MM.1S (cell line): ENCODE data around the gene TRPC6.

ENCODE experiments used
- CTCF ChIP-seq: fragments of 300-600 bp; sonication (generic); IDR thresholded peaks from 2 replicates; pipeline ENCODE4 v1.5.1; 2016; ENCODE audit warnings: antibody characterized with exemption, low read length, mixed read lengths
- EZH2 ChIP-seq: fragments of 300-600 bp; sonication (generic); optimal IDR thresholded peaks from 2 replicates; pipeline ENCODE3; 2017; ENCODE audit warnings: low read depth, mild to moderate bottlenecking, antibody characterized with exemption, low read length, mixed read lengths

GRCh38 chr11:101435408-101435973 is 148.3 kb downstream of the TRPC6 start:
- TF ChIP-seq EZH2 (no peak), CTCF (no peak)
